K562 (cell line): ENCODE data around the gene ZNRF1. TPM values are rescaled to one million over a fixed set of nuclear protein-coding genes. Genes with fewer than 3 reads are reported as not detected.

ENCODE experiments used
- ATAC-seq: fragments of 200-7000 bp; cut with Tn5 transposase; 3 replicates; pipeline ENCODE4 v1.9.1; 2020; ENCODE audit warnings: moderate library complexity
- BruUV-seq: library from RNA; stranded (reverse); fragments of 400-500 nt; replicated peaks from 2 replicates; lab custom pipeline; 2021; lab: Mats Ljungman, UMichigan
- CTCF ChIA-PET: fragments of 300-600 bp; formaldehyde crosslinking; extraction: SDS; loops from one replicate; lab custom pipeline; 2021; ENCODE audit warnings: low intra/inter-chr PET ratio; lab: Yijun Ruan, JAX
- POLR2A ChIA-PET: fragments of 300-600, 350-650 bp; sonication (Branson Sonifier 250); formaldehyde crosslinking; extraction: SDS; loops from one replicate; lab custom pipeline; 2021; ENCODE audit warnings: antibody characterized with exemption, inconsistent platforms; lab: Yijun Ruan, JAX
- DNase-seq, 4 experiments: peaks; one replicate each; pipeline versions ENCODE4 v3.0.0 to v3.0.0-alpha.2; 2011 to 2018; ENCODE audit warnings: low spot score in 3 of 4, mixed read lengths in 3 of 4; ENCODE audit errors: extremely low read depth in 1 of 4
- FAIRE-seq: peaks from 2 replicates; lab custom pipeline; 2011; peaks lifted over from hg19 to GRCh38; lab: Jason Lieb, UNC
- H2AFZ ChIP-seq: 2 replicates; pipeline ENCODE4 v1.6.0; 2011; ENCODE audit warnings: low read depth, low read length, control low read depth, inconsistent platforms
- H3K27ac ChIP-seq: fragments of 200-600 bp; 3 replicates; pipeline ENCODE4 v1.8.0; 2011; ENCODE audit warnings: low read depth, mild to moderate bottlenecking, control low read depth, inconsistent platforms, low read length, moderate library complexity, mixed read lengths; ENCODE audit errors: extremely low read depth
- H3K27me3 ChIP-seq, 2 experiments: fragments of 300-600 bp in 1 of 2; 2 replicates in 1 of 2; 3 replicates in 1 of 2; pipeline versions ENCODE4 v1.6.0 to v1.8.0; 2011; ENCODE audit warnings: inconsistent platforms in 2 of 2, low read length in 2 of 2, mild to moderate bottlenecking in 1 of 2, mixed read lengths in 1 of 2, moderate library complexity in 1 of 2; ENCODE audit not compliant: control insufficient read depth in 2 of 2, insufficient read depth in 2 of 2
- H3K36me3 ChIP-seq: fragments of 300-600 bp; 3 replicates; pipeline ENCODE4 v1.8.0; 2011; ENCODE audit warnings: mild to moderate bottlenecking, low read length, inconsistent platforms; ENCODE audit not compliant: control insufficient read depth, insufficient read depth
- H3K4me1 ChIP-seq, 2 experiments: fragments of 200-600 bp in 1 of 2; replicated peaks in 1 of 2; 2 replicates in 1 of 2; 3 replicates in 1 of 2; pipeline versions ENCODE4 v1.5.1 to v1.8.0; 2011; ENCODE audit warnings: inconsistent platforms in 2 of 2, low read length in 2 of 2, mild to moderate bottlenecking in 1 of 2, mixed read lengths in 1 of 2, moderate library complexity in 1 of 2; ENCODE audit not compliant: control insufficient read depth in 2 of 2, insufficient read depth in 2 of 2
- H3K4me2 ChIP-seq: 2 replicates; pipeline ENCODE4 v1.6.1; 2011; ENCODE audit warnings: low read length, control low read depth, inconsistent platforms, mixed read lengths; ENCODE audit not compliant: insufficient read depth
- H3K4me3 ChIP-seq: fragments of 200-600 bp; sonication (generic), shearing (Covaris generic); 2 replicates; pipeline ENCODE4 v1.5.1; 2016; ENCODE audit warnings: control low read depth, inconsistent platforms
- H3K79me2 ChIP-seq: fragments of 200-600 bp; 3 replicates; pipeline ENCODE4 v1.8.0; 2011; ENCODE audit warnings: low read length, inconsistent platforms; ENCODE audit not compliant: control insufficient read depth, insufficient read depth
- H3K9ac ChIP-seq, 2 experiments: 2 replicates each; pipeline versions ENCODE4 v1.6.0 to v1.6.1; 2011; ENCODE audit warnings: low read depth in 2 of 2, low read length in 2 of 2, control low read depth in 1 of 2, inconsistent platforms in 1 of 2, mild to moderate bottlenecking in 1 of 2, mixed read lengths in 1 of 2; ENCODE audit not compliant: insufficient read depth in 1 of 2
- H3K9me1 ChIP-seq: one replicate; pipeline ENCODE4 v1.6.0; 2011; ENCODE audit warnings: inconsistent platforms, mild to moderate bottlenecking, low read length, moderate library complexity; ENCODE audit not compliant: control insufficient read depth, insufficient read depth
- H3K9me3 ChIP-seq: replicated peaks from 2 replicates; pipeline ENCODE4 v1.5.1; 2011; ENCODE audit warnings: low read depth, low read length, inconsistent platforms; ENCODE audit not compliant: control insufficient read depth, insufficient read depth
- H4K20me1 ChIP-seq: replicated peaks from 2 replicates; pipeline ENCODE4 v1.6.1; 2011; ENCODE audit warnings: low read length, inconsistent platforms, mixed read lengths; ENCODE audit not compliant: control insufficient read depth, insufficient read depth
- BRCA1 ChIP-seq, 2 experiments: fragments of 450-650 bp in 1 of 2; sonication (generic) in 1 of 2; formaldehyde crosslinking in 1 of 2; IDR thresholded peaks; 2 replicates each; pipeline versions ENCODE4 v1.5.0 to v1.6.1; 2017 to 2020; ENCODE audit warnings: mild to moderate bottlenecking in 1 of 2, missing genetic modification reagents in 1 of 2
- L3MBTL2 ChIP-seq: fragments of 450-650 bp; IDR thresholded peaks from 2 replicates; pipeline ENCODE4 v1.6.1; 2016; ENCODE audit warnings: mild to moderate bottlenecking, moderate library complexity
- MEF2A ChIP-seq: IDR thresholded peaks from 2 replicates; pipeline ENCODE4 v1.6.1; 2011; ENCODE audit warnings: low read depth, mild to moderate bottlenecking, low read length, moderate library complexity; ENCODE audit not compliant: control insufficient read depth
- MTF1 ChIP-seq: fragments of 250-450 bp; sonication (Bioruptor Pico); IDR thresholded peaks from 2 replicates; pipeline ENCODE4 v1.9.0; 2021; ENCODE audit warnings: moderate library complexity, mild to moderate bottlenecking, inconsistent platforms, borderline replicate concordance
- NR2C2 ChIP-seq, 2 experiments: fragments of 200-800 bp in 1 of 2; sonication (Bioruptor generic) in 1 of 2; sonication (generic) in 1 of 2; formaldehyde crosslinking in 1 of 2; IDR thresholded peaks; 2 replicates each; pipeline versions ENCODE4 v1.6.1 to v1.8.0; 2016 to 2022; ENCODE audit warnings: mild to moderate bottlenecking in 1 of 2, missing compliant biosample characterization in 1 of 2, missing genetic modification characterization in 1 of 2, missing genetic modification reagents in 1 of 2
- TRIM28 ChIP-seq: fragments of 450-650 bp; IDR thresholded peaks from 2 replicates; pipeline ENCODE4 v1.6.1; 2017
- WGBS: fragments of 100-300 bp; shearing (Covaris generic); methylation state at CpG from one replicate; pipeline ENCODE4 v1.1.6; 2016; ENCODE audit warnings: low coverage, mixed read lengths; ENCODE audit not compliant: insufficient coverage; ENCODE audit errors: missing lambda C conversion rate; 5-methylcytosine and 5-hydroxymethylcytosine counted together
- in situ Hi-C: fragments of 300-500 bp; cut with MboI; formaldehyde crosslinking; loops from 4 replicates; pipeline ENCODE4 v1.15.0; 2018; ENCODE audit warnings: inconsistent platforms, mixed read lengths
- intact Hi-C: fragments of 100-400 bp; cut with micrococcal nuclease; formaldehyde crosslinking; loops from 2 replicates; pipeline ENCODE4 v1.14.2; 2022
- polyA plus RNA-seq, 8 experiments: library from polyadenylated mRNA; depleted of rRNA in 4 of 8; stranded (reverse) in 5 of 8; unstranded in 3 of 8; fragments of >200 nt; fragmentation: Nextera tagmentation in 2 of 8; fragmentation: Illumina TruSeq in 1 of 8; extraction: Ambion mirVana in 2 of 8; extraction: Trizol in 1 of 8; gene quantifications; 2 replicates each; pipeline versions ENCODE4 v1.2.1 to v1.2.3, GENCODE V29; 2011 to 2014; ENCODE audit warnings: inconsistent platforms in 1 of 8, missing spikeins in 1 of 8
- total RNA-seq, 7 experiments: library from RNA; depleted of rRNA in 6 of 7; stranded (reverse); fragments of >200 nt in 6 of 7; fragmentation: Illumina TruSeq in 2 of 7; extraction: Trizol in 2 of 7; gene quantifications; 2 replicates each; pipeline versions ENCODE4 v1.2.1 to v1.2.3, GENCODE V29; 2011 to 2021; ENCODE audit warnings: low replicate concordance in 1 of 7
- TF ChIP-seq, protein P1 (sequence below): IDR thresholded peaks from 2 replicates; pipeline ENCODE4 v1.6.1; 2011; ENCODE audit warnings: borderline replicate concordance, low read depth, mild to moderate bottlenecking, moderate library complexity, low read length; ENCODE audit not compliant: insufficient read depth, poor library complexity, severe bottlenecking
- TF ChIP-seq, protein P2 (sequence below), 2 experiments: IDR thresholded peaks; 2 replicates each; pipeline ENCODE4 v1.6.1; 2012; ENCODE audit warnings: improper control_type of control experiment in 2 of 2, low read depth in 2 of 2, low read length in 2 of 2, borderline replicate concordance in 1 of 2
- TF ChIP-seq, protein P3 (sequence below): fragments of 450-650 bp; IDR thresholded peaks from 2 replicates; pipeline ENCODE4 v1.6.1; 2016; ENCODE audit warnings: mild to moderate bottlenecking

Gene ZNRF1
- total and polyA plus RNA-seq, 9 of the 15 experiments (the other 6 are each of a cell fraction or from before 2014, with no cell fraction given), result 9.5 to 37.7 (median 20.0) TPM

DNA sequence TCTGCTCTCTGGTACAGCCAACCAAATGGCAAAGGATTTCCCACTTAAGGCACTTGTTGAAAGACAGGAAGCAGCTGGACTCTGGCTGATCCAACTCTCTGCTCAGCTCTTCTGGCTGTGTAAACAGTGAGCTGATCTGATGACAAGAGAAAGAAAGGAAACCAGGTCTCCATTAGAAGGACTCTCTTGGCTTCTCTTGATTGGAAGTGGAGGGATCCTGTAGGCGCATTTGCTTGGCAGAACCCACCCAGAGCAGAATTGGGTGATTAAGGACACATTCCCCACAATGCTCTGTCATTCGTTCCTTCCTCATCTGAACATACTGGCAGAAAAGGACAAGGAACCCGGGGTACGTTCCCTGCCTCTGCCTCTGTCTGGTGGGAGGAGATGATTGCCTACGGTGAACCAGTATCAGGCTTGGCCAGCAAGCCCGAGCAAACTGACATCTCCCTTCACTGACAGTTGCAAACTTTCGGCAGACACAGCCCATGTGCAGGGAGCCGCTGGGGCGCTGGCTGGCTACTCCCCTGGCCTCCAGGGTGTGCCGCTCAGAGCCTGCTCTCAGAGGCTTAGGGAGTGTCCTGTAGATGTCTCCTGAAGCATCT lies 88.7 kb downstream of the ZNRF1 start:
- ChIA-PET CTCF (interaction anchor here (1.1 kb wide), 1 partner anchor 24 kb away, joined by 5 read pairs; no protein-coding TSS in a partner anchor), POLR2A (interaction anchor here (0.8 to 1.6 kb wide), 6 partner anchors 13 to 101 kb away, joined by 3 to 6 read pairs (median 4); no protein-coding TSS in a partner anchor)
- no peaks in the 10 kb centered on the region for H3K9me1 ChIP-seq
- no TSS peak for BruUV-seq
- H3K9ac ChIP-seq, result peak overlapping the region; percentile 52 to 59
- intact Hi-C loops, result no loop called here
- peaks cover 90% of the 10 kb centered on the region for H3K79me2 ChIP-seq
- peak overlapping the region; percentile 77 for H3K27ac ChIP-seq
- peak overlapping the region; percentile 69 for H2AFZ ChIP-seq
- ATAC-seq (peak; percentile 95), DNase-seq (peak; percentile 45 to 85 (median 62)), FAIRE-seq (peak; percentile 92)
- no peaks in the 10 kb centered on the region for H3K27me3 ChIP-seq
- 2% methylated on average over 10 of the region's 10 CpGs for WGBS
- peak overlapping the region; percentile 75 for H3K4me2 ChIP-seq
- H3K4me1 ChIP-seq, result peaks cover 28 to 62% of the 10 kb centered on the region in 2 experiments
- no peak overlapping the region for H3K4me3 ChIP-seq
- no peaks in the 10 kb centered on the region for H3K9me3 ChIP-seq
- H3K36me3 ChIP-seq, result peaks cover 12% of the 10 kb centered on the region; the same call in 1 of the 3 replicates
- H4K20me1 ChIP-seq, result no peaks in the 10 kb centered on the region
- in situ Hi-C loops, result no loop called here
- no peak for TF ChIP-seq MEF2A
- no peak for TF ChIP-seq MTF1 (CRISPR knock-in tag)
- TF ChIP-seq, protein P1, sequence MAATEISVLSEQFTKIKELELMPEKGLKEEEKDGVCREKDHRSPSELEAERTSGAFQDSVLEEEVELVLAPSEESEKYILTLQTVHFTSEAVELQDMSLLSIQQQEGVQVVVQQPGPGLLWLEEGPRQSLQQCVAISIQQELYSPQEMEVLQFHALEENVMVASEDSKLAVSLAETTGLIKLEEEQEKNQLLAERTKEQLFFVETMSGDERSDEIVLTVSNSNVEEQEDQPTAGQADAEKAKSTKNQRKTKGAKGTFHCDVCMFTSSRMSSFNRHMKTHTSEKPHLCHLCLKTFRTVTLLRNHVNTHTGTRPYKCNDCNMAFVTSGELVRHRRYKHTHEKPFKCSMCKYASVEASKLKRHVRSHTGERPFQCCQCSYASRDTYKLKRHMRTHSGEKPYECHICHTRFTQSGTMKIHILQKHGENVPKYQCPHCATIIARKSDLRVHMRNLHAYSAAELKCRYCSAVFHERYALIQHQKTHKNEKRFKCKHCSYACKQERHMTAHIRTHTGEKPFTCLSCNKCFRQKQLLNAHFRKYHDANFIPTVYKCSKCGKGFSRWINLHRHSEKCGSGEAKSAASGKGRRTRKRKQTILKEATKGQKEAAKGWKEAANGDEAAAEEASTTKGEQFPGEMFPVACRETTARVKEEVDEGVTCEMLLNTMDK, result no peak
- TF ChIP-seq, protein P2, sequence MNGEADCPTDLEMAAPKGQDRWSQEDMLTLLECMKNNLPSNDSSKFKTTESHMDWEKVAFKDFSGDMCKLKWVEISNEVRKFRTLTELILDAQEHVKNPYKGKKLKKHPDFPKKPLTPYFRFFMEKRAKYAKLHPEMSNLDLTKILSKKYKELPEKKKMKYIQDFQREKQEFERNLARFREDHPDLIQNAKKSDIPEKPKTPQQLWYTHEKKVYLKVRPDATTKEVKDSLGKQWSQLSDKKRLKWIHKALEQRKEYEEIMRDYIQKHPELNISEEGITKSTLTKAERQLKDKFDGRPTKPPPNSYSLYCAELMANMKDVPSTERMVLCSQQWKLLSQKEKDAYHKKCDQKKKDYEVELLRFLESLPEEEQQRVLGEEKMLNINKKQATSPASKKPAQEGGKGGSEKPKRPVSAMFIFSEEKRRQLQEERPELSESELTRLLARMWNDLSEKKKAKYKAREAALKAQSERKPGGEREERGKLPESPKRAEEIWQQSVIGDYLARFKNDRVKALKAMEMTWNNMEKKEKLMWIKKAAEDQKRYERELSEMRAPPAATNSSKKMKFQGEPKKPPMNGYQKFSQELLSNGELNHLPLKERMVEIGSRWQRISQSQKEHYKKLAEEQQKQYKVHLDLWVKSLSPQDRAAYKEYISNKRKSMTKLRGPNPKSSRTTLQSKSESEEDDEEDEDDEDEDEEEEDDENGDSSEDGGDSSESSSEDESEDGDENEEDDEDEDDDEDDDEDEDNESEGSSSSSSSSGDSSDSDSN (IDR thresholded peaks at IDR 0.05; ENCODE audit: borderline replicate concordance in 1 of 2, low read depth in 2 of 2, low read length in 2 of 2), result peak; percentile 63 to 95; a peak in 1 of 4 replicates
- no peak for TF ChIP-seq BRCA1 (IDR thresholded peaks at IDR 0.05)
- TF ChIP-seq BRCA1 (CRISPR knock-in tag; IDR thresholded peaks at IDR 0.05), result no peak
- no peak for TF ChIP-seq NR2C2 (CRISPR knock-in tag; IDR thresholded peaks at IDR 0.05)
- peak; percentile 39; the same call in 1 of the 2 replicates for TF ChIP-seq NR2C2 (tag; IDR thresholded peaks at IDR 0.05)
- TF ChIP-seq, protein P3, sequence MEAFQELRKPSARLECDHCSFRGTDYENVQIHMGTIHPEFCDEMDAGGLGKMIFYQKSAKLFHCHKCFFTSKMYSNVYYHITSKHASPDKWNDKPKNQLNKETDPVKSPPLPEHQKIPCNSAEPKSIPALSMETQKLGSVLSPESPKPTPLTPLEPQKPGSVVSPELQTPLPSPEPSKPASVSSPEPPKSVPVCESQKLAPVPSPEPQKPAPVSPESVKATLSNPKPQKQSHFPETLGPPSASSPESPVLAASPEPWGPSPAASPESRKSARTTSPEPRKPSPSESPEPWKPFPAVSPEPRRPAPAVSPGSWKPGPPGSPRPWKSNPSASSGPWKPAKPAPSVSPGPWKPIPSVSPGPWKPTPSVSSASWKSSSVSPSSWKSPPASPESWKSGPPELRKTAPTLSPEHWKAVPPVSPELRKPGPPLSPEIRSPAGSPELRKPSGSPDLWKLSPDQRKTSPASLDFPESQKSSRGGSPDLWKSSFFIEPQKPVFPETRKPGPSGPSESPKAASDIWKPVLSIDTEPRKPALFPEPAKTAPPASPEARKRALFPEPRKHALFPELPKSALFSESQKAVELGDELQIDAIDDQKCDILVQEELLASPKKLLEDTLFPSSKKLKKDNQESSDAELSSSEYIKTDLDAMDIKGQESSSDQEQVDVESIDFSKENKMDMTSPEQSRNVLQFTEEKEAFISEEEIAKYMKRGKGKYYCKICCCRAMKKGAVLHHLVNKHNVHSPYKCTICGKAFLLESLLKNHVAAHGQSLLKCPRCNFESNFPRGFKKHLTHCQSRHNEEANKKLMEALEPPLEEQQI, result no peak
- TF ChIP-seq L3MBTL2, result no peak; the same call in 1 of the 2 replicates
- TF ChIP-seq TRIM28, result peak; percentile 29; the same call in 1 of the 2 replicates
